ENCODE results near the gene RASA1.
"Not testable (repeated sequence)": the region's sequence is repeated elsewhere in the genome, so short reads cannot be mapped to it uniquely, and the experiment has no call there.

Gene RASA1

DNA sequence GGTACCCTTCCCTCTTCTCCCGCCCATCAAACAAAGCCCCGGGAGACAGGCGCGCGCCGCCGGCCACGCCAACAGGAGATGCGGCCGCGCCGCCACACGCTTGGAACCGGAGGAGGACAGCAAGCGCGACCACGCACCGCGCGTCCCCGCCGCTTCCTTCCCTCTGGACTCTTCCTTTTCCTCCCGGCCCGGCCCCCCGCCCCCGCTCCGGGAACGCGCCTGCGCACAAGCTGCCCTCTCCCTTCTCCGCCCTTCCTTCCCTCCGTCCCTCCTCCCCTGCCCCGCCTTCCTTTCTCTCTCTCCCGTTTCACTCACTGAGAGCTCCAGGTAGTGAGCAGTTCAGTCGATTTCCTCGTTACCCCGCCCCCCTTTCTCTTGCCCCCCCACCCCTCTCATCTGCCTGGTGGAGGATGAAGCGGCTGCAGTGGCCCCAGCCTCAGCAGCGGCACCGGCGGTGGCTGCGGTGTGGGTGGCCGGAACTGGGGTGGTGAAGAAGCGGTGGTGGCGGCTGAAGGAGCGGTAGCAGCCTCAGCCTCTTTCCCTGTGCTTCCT, at the start of gene RASA1:
Gene RASA1 (plus strand): TSS at position 310 of the 552 bp plus-strand sequence. CDS start 569 bp downstream, outside the sequence.
- DNase-seq, result peak; percentile 98

DNA sequence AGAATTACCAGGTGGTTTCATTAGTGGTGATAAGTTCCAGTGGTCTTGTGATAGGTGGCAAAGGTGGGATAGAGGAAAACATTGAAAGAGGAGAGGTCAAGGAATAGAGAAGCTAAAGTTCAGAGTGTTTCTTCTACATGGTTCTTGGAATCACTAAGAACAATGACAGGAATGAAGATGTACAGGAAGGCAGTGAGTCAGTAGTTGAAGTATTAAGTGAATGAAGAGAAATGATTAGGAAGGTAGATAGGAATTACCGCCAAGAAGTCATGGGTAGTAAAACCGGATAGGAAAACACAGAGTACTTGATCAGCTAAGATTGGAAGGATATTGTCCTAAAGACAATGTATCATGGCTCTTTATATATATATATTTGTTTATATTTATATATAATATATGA, 37.9 kb upstream of the RASA1 start:
- DNase-seq, result no peak

GRCh38 chr5:87231037-87231808, 36.5 kb upstream of the RASA1 start:
- no peak for DNase-seq

DNA sequence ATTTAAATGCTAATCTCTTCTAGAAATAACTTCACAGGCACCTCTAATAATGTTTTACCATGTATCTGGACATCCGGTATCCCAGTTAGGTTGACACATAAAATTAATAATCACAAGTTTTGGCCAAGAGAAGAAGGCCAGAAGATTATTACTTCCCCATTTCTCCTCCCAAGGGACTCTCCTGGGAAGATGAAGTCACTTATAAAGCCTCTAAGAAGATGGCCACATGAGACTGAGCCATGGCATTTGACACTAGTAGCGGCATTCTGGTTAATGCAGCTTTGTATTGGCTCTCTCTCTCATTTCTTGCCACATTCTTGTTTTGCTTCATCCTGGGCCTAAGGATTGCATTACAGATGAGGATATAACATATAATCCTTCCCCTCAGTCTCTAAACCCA, 34.5 kb upstream of the RASA1 start:
- no peak for DNase-seq

DNA sequence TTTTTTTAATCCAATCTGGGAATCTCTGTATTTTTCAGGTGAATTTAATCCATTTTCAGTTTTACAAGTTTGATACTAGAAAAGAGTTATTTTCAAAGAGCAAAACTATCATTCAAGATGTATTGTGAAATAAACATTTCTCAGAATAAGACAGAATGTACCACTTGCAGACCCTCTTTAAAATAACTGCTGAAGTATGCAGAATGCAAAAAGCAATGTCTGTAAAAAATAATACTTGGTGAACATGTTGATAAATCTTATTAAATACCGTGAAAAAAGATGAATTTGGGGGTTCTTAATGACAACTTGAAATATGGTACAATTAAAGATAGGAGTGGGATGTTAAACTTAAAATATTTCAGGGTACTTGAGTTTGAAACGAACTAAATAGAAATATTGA, 26.1 kb upstream of the RASA1 start:
- no peak for DNase-seq

DNA sequence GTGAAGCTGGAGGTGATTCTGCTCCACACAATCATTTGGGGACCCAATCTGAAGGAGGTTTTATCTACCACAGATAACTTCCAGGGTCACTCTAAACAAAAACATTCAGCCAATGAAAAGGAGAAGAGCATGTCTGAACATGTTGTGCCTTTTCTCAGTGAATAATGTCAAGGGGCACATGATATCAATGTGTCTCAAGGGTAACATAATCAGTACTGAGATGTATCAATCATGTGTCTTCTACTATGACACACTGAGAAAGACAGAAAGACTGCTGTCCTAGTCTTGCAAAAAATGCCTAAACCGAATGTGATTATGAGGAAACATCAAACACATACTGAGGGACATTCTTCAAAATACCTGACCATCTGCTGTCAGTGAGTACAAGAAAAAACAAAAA, 25.4 kb upstream of the RASA1 start:
- no peak for DNase-seq

GRCh38 chr5:87243161-87243844, 24.4 kb upstream of the RASA1 start:
- DNase-seq, result no peak

DNA sequence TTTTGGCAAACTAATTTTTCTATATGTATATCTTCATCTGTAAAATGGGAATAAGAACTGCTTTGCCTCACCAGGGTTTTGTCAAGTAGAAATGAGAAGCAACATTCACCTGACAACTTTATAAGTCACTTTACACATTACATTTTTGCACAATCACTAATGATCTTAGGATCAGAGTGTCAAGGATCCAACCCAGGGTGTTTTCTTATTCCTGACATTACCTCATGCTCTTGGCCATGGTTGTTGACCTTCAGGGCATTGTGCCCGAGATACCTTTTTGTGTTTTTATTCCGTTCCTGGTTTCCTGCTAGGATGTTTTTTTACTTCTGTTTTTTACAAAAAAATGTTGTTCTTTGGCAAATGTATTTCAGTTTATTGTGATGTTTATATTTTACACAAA, 22.2 kb upstream of the RASA1 start:
- no peak for DNase-seq

DNA sequence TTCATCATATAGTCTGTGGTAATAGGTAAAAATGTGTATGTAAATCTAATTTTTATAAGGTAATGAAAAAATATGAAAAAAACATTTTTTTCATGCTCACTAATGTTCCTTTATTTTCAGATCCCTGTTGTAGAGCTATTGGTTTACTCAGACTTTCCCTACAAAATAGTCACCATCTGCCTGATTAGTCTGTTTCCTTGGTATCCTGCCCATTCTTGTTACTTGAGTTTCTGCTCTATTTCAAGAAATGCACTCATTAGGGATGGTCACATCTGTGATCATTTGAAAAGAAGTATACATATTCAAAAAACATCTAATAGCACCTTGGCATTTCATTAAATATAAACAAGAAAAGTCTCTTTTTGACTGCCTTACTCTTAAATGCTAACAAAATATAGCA, 21.6 kb upstream of the RASA1 start:
- no peak for DNase-seq

DNA sequence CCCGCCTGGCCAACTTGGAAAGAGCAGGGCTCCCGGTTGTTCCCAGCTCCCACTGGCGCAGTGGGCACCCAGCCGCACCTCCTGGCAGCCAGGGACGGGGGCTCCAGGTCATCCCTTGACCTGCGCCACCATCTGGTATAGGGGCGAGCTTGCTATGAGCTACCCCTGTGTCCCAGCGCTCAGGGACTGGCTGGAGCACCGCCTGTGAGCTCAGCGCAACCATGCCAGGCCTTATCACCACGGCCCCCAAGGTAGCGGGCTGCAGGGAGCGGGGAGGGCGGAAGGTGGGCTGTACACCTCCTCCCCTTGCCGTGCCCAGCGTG, 15.4 kb upstream of the RASA1 start:
- no peak for DNase-seq

DNA sequence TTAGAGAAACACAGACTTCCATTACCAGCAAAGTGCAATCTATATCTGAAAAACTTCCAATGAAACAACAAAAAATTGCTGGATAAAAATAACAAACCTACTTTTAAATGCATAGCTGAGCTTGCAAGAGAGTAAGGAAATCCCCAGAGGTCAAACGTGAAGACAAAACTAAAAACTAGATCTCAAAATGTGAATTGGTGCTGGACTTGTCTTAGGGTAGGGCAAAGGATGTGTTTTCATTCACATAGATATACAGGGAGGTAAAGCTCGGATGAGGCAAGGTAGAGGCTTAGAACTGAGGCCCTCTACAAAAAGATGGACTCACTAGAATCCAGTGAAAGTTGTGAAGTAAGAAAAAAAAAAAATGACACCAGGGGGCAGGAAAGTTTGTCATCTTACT, 13.6 kb upstream of the RASA1 start:
- DNase-seq, result no peak

DNA sequence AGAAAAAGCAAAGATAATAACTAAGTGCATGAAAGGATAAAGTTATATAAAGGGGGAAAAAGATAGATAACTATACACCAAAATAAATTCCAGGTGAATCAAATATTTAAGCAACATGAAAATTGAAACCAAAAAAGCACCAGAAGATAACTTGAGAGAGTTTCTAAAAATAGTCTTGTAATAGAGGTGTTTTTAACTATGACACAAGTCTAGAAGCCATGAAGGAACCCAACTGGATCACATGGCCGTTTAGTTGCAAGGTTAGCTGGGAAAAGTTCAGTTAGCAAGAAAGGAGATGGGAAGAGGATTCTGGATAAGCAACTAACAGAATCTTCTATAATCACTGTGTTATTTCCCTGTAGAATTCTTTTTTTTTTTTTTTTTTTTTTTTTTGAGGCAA, 9.2 kb upstream of the RASA1 start:
- DNase-seq, result no peak

- DNase-seq, result no peak
These were observed 7.0 kb upstream of the RASA1 start for GRCh38 chr5:87260604-87261192.

DNA sequence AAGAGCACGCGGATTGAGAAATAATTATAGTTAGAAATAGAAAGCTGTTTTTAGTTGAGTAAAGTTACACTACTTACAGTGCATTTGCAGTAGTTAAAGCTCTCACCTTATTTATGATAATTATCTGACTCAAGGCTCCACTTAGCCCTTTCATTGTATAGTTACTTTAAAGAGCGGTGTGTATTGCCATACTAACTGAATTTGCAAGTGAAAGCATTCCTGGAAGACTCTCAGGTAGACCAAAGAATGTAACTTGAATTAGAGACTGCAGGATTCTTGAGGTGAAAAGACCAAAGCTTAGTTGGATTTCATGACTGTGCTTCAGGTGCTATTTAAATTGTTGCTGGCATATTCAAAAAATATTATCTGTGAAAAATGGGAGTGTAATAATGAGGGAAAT, 4.2 kb upstream of the RASA1 start:
- DNase-seq, result no peak

DNA sequence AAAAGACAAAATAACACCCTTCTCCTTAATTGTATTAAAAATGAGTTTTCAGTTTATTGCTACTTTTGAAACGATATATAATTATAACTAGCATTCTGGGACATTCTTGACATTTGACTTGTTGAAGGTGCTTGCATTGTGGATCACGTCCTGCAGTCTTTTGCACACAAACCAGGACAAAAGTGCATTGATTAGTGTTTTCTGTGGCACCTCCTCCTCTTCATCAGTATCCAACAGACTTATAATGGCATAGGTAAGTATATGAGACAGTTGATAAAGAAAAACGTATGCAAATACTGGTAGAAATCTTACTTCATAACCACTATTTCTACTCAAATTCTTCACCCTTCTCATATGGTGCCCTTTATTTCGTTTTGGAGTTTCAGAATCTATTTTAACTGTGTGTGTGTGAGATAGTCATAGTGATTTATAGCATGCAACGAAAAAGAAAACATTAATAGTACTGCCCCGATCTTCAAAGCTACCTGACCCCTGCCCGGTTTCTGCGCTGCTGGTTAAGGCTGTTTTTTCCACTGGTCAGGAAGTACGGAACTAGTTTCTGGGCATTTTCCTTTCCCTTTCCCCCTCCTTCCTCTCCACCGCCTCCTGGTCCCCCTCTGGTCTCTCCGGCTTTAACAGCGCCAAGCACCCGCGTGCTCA, 639 bp upstream of the RASA1 start:
- DNase-seq, result no peak

- DNase-seq, result peak; percentile 79
These were observed 665 bp downstream of the RASA1 start for GRCh38 chr5:87268126-87268969.

- DNase-seq, result no peak
These were observed 1.3 kb downstream of the RASA1 start for GRCh38 chr5:87268970-87269377.

DNA sequence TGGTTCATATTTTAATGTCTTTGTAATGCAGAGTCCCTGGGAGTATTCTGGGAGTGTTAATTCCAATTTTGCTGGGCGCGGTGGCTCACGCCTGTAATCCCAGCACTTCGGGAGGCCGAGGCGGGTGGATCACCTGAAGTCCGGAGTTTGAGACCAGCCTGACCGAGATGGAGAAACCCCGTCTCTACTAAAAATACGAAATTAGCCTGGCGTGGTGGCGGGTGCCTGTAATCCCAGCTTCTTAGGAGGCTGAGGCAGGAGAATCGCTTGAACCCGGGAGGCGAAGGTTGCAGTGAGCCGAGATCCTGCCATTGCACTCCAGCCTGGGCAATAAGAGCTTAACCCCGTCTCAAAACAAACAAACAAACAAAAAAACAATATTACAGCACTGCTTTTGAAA, 3.2 kb downstream of the RASA1 start:
- not testable (repeated sequence) for DNase-seq

DNA sequence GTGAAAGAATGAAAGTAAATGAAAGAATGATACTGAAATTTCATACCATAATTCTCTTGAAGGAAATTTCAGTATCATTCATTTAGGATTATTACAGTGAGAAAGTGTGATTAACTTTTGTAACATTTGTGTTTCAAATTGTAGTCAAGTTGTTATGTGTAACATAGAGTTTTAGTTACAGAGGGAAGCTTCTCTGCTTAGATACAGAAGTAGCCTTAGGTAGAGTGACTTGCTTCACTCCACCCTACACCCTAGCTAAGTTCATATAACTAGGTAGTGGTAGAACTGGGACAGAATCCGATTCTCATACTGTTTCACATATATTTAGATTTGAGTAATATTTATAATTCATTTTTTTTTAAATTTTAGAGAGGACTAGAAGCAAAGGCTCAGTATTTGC, 9.0 kb downstream of the RASA1 start:
- DNase-seq, result no peak

DNA sequence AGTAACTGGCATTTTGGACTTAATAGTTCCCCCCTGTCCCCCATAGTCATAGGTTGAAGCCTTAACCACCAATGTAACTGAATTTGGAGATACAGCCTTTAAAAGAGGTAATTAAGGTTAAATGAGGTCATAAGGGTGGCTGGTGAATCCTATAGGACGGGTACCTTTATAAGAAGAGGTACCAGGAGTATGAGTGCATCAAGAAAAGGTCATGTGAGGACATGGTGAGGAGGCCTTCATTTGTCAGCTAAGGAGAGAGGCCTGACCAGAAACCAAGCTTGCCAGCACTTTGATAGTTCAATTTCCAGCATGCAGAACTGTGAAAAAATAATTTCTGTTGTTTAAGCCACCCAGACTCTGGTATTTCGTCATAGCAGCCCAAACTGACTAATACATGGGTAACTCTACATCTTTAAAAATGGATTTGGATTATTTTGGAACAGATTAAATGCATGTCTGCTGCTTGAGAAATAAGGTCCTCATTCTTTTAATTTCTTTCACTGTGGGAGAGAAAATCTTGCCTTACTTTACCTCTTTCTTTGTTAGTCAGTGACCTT, 9.7 kb downstream of the RASA1 start:
- no peak for DNase-seq

DNA sequence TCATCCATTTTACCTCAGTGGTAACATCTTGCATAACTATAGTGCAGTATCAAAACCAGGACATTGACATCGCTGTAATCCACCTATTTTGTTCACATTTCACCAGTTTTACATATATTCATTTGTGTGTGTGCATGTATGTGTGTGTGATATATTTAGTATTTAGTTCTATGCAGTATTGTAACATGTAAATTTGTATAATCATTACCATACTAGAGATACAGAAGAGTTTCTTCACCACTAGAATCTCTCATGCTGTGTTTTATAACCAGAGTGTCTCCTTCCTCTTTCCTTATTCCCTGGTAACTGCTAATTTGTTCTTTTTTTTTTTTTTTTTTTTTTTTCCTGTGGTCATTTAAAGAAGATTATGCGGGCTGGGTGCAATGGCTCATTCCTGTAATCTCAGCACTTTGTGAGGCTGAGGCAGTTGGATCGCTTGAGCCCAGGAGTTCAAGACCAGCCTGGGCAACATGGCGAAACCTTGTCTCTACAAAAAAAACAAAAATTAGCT, 11.0 kb downstream of the RASA1 start:
- no peak for DNase-seq

DNA sequence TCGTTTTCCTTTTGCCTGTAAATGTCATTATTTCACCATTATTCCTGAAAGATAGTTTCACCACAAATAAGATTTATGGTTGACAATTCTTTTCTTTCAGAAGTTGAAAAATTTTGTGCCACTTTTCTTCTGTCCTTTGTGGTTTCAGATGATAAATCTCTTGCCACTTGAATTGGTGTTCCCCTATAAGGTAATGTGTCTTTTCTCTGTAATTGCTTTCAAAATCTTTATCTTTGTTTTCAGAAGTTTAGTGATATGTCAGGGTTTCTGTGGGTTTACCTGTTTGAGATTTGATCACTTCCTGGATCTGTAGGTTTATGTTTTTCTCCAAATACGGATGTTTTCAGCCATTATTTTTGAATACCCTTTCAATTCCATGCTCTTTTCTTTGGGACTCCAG, 14.6 kb downstream of the RASA1 start:
- no peak for DNase-seq
